ENCODE measurements around the gene TUB. TPM values are rescaled to one million over a fixed set of nuclear protein-coding genes. Genes with fewer than 3 reads are reported as not detected.

TUB gene
- total RNA-seq, 1 donor from 2014 or later, result 0.23 TPM

- intact Hi-C loops (cut with micrococcal nuclease), result no loop called here
Observed at GRCh38 chr11:8106679-8107078, 25.7 kb downstream of the TUB start.

GRCh38 chr11:8107642-8108041 lies 26.6 kb downstream of the TUB start:
- intact Hi-C loops (cut with micrococcal nuclease), result no loop called here

- intact Hi-C loops (cut with micrococcal nuclease), result no loop called here
Observed at GRCh38 chr11:8108421-8108820, 27.4 kb downstream of the TUB start.

GRCh38 chr11:8109675-8110074 lies 28.7 kb downstream of the TUB start:
- intact Hi-C loops (cut with micrococcal nuclease), result no loop called here

GRCh38 chr11:8110396-8110795 lies 29.4 kb downstream of the TUB start:
- intact Hi-C loops (cut with micrococcal nuclease), result no loop called here

GRCh38 chr11:8111636-8112035 lies 30.6 kb downstream of the TUB start:
- intact Hi-C loops (cut with micrococcal nuclease), result no loop called here

GRCh38 chr11:8122173-8122764 lies 41.3 kb downstream of the TUB start:
- intact Hi-C loops (cut with micrococcal nuclease), result no loop called here

- intact Hi-C loops (cut with micrococcal nuclease), result no loop called here
Observed at GRCh38 chr11:8126649-8127289, 45.8 kb downstream of the TUB start.

GRCh38 chr11:8127447-8127846 lies 46.4 kb downstream of the TUB start:
- intact Hi-C loops (cut with micrococcal nuclease), result no loop called here

GRCh38 chr11:8138526-8138925 lies 57.5 kb downstream of the TUB start:
- intact Hi-C loops (cut with micrococcal nuclease), result no loop called here

GRCh38 chr11:8149726-8150125 lies 68.7 kb downstream of the TUB start:
- intact Hi-C loops (cut with micrococcal nuclease), result no loop called here

Other genes with a start within 250 kb of the TUB start
- not detected in 2 replicates for gene OR10A6, start 149.9 kb upstream of the TUB start, total RNA-seq
- gene OR10A3, start 139.5 kb upstream of the TUB start, total RNA-seq, result not detected in 2 replicates
- gene NLRP10, start 115.8 kb upstream of the TUB start, total RNA-seq, result not detected in 2 replicates
- gene EIF3F, start 93.9 kb upstream of the TUB start, total RNA-seq, result 228 and 233 TPM in 2 replicates
- gene RIC3, start 87.8 kb downstream of the TUB start, total RNA-seq, result 4.7 TPM in 2 replicates
- not detected in 2 replicates for gene LMO1, start 182.7 kb downstream of the TUB start, total RNA-seq

Measured in T-helper 2 cell treated with Interferon-gamma antibody and Interleukin-4, amounts not matched to agents 100 ng/mL and 5 ng/mL, for 36 hours (primary cell).